HS-27A (cell line): ENCODE measurements around the gene ARMC2.
"Not testable (repeated sequence)": the region's sequence is repeated elsewhere in the genome, so short reads cannot be mapped to it uniquely, and the experiment has no call there.

Experiments
- DNase-seq: peaks from one replicate; pipeline ENCODE4 v3.0.0-alpha.2; 2012; ENCODE audit warnings: low read depth, missing footprints

Gene ARMC2

DNA sequence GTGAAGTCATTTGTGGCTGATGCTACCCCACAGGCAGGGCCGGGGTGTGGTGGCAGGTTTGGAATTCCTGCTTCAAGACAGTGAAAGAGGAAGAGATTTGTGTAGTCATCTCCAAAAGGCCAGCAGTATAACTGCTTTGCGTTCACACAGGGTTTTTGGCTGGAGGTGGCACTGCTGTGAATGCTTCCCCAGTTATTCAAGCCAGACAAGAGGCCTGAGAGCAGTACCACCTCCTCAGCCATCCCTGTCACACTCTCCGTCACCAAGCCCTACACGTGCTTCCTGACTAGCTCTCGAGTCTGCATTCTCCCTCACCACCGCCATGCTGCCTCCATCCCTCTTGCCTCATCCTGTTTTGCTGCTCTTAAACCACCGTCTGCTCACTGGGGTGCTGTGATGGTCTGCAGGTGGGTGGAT is 23.9 kb downstream of the ARMC2 start:
- no peak for DNase-seq

DNA sequence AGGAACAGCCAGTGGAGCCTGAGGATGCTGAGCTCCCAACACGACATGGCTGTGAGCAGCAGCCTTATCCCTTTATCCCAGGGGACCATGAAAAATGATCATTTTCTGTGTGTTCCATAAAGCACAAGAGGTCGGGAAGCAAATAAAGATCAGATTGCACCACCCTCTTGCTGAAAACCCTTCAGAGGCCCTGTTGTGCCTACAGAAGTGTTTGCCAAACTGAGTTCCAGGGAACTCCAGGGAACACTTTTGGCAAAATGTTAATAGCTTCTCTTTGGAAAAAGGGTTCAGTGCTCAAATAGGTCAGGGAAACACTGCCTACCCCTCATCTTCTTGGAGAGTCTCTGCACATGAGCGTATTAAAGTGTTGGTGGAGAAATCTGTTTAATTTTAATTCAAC is 24.4 kb downstream of the ARMC2 start:
- DNase-seq: no peak

DNA sequence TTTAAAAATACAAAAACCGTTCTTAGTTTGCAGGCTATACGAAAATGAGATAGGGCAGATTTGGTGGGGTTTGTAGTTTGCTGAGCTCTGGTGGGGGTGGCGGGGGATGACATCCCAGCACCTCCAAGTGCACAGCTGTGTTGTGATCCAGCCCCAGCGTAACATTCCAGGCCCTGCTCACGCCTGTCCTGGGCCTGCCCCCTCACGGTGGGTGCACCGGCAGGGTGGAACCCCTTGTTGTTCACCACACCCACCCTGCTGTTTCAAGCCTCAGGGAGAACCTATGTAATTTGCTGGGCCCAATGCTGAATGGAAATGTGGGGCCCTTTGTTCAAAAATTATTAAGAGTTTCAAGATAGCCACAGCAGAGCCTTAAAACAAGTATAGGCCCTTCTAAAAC is 25.0 kb downstream of the ARMC2 start:
- DNase-seq: no peak

DNA sequence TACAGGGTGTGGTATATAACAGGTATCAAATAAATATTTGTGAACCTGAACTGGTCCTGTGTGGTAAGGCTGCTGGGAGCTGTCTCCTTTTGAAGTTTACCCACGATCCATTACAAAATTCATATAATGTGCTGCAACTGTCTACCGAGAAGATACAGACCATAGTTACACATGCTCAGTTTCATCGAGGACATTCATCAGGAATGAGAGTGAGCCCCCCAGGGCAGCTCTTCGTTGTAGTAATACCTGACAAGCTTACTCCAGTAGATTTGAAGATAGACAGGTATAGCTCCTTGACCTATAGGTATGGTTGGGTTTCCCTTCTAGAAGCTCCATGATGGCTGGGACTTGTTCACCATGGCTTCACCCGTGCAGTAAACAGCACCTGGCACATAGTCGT is 25.7 kb downstream of the ARMC2 start:
- no peak for DNase-seq

DNA sequence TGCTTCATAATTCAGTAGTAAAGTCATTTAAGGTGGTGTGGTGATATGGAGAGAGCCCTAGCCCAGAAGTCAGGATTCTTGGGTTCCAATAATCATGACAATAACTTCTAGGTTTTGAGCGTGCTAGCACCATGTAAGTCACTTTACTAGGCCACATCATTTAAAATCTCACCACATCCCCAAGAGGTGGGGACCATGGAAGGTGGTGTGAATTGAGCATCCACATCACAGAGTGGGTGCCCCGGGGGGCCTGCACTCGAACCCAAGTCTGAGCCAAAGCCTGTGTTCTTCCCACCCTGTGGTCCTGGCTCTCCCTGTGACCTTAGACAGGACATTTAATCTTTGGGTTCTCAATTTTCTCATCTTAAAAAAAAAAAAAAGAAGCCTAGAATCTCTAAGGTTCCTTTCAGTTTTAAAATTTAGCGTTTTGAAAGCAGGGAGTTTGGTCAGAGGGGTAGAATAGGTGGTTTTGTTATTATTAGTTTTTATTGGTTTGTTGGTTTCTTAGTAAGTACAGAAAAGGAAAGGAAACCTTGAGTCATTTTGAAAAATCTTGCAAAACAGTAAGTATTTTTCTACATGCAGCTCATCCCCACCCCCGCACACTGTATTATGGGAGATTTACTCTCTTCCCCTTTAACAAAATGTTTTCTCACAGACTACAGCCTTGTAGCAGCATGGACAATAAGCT is 26.4 kb downstream of the ARMC2 start:
- no peak for DNase-seq

DNA sequence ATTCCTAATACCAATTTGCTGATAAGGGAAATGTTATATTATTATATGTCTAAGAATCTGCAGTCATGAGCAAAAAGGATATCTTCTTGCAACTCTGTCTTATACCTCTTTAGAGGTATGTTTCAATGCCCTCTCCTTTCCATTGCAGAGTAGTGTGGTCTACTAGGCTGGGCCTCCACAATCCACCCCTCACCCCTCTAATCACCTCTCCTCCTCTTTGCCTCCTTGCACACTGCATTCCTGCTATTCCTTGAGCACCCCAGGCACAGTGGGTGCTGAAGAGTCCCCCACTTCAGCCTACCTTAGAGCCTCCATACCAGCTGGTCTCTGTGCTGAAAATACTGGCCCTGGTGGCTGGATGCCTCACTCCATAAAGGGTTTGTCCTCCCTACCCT is 26.9 kb downstream of the ARMC2 start:
- DNase-seq: no peak

DNA sequence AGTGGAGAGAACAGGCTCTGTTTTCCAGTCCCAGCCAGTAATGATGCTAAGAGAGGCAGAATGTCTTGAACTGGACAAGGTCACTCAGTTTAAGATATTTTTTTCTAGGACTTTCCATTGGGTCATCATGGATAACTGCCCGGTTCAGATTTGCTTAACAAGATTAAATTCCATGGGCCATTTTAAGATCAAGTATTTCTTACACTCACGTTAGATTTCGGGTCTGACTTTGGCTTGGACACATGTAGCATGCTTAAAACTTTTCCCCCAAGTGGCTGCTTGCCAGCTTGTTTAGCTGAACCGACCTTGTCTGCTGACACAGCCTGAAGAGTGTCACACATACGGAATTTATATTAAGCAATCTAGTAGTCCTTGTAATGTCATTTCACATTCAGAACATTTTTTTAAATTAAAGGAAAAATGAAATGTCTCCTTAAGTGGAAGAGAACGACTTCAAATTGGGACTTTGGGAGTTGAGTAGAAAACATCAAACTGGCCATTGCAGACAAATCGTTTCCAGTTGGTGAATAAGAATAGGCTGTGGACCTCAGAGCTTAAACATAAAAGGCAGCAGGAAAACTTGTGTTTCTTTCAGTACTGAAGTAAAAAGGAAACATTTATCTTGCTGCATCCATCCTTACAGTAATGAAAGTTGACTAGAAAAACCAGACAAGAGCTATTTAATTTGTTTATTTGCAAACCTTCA is 29.0 kb downstream of the ARMC2 start:
- no peak for DNase-seq

DNA sequence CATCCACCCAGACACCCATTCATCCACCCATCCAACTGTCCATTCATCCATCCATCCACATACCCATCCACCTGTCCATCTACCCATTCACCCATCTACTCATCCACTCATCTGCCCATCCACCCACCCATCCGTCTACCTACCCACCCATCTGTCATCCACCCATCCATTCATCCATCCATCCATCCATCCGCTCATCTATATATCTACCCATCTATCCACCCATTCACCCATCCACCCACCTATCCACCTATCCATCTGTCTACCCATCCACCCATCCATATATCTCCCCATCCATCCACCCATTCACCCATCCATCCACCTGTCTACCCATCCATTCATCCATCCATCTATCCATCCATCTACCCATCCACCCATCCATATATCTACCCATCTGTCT is 30.7 kb downstream of the ARMC2 start:
- DNase-seq: no peak

DNA sequence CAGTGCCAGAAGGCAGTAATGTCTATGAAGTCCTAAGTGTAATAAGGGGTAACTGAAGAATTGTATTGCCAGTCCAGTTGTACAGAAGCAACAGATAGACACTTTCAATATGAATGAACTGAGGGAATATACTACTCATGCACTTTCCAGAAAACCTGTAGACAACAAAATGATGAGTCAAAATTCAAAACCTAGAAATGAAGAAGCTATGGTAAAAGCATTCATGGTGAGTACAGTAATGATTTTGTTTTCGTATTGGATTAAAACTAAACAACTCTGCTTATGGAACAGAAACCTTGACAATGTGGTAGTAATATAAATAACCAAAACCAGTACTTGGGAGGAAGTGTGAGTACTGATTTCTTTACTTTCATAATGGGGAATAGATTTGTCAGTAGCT is 35.0 kb downstream of the ARMC2 start:
- DNase-seq: no peak

DNA sequence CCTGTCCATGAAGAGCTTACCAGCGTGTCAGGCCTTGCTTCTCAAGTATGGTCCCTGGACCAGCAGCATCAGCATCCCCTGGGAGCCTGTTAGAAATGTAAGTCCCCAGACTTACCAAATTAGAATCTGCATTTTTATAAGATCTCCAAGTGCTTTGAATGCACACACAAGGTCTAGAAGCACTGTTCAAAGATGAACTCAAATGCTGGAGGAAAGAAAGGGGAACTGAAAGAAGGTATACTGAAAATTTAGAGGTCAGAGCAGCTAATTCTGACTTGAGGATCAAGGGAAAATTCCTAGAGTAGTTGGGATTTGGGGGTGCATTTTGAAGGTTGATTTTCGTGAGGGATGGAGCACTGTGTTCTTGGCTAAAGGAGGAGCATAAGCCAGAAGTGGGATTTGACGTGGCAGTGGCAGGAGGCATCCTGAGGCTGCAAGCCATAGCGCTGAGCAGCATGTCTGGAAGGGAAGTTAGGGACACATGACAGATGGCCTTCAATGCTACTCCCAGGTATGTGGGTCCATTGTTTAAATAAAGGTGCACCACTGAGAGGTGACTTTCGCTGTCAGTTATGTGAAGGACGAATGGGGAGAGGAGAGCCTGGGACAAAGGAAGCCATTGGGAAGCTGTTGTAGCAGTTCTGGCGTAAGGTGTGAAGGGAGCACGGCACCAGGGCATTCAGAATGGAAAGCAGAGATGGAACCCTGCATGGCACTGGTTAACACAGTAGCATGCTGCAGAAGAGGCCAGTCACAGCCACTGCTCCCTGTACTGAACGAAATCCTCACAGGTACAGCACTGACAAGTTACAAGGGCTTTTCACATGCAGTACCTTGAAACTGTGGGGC is 36.2 kb downstream of the ARMC2 start:
- no peak for DNase-seq

DNA sequence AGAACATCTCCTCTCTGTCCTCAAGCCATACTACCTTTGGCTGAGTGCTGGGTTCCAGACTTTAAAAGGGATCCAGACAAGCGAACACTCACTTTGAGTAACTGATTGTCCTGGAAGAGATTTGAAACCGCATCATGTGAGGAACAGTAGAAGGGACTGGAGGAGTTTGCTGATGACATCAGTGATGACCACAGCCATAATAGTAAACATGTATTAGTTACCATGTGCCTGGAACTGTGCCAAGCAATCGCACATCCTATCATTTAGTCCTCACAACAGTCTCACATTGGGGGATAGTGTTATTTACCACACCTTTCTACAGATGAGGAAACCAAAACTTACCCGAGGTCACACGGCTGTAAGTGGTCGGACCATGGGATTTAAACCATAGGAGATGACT is 39.8 kb downstream of the ARMC2 start:
- DNase-seq: no peak

DNA sequence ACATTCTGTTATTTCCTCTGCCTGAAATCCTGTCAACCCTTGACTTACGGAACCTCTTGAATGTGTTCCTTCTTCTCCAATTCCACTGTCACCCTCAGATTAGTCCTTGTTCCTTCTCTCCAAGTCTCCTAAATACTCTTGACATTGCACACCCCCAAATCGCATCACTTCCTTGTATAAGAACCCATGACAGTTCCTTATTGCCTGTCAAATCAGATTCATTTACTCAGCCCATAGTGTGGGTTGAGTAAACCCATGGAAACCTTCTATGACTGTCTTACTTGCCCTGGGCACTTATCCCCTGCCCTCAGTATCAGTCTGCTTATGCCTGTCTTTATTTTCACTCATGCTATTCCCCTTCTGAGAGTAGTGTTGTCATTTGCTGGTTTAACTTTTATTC is 40.5 kb downstream of the ARMC2 start:
- no peak for DNase-seq

DNA sequence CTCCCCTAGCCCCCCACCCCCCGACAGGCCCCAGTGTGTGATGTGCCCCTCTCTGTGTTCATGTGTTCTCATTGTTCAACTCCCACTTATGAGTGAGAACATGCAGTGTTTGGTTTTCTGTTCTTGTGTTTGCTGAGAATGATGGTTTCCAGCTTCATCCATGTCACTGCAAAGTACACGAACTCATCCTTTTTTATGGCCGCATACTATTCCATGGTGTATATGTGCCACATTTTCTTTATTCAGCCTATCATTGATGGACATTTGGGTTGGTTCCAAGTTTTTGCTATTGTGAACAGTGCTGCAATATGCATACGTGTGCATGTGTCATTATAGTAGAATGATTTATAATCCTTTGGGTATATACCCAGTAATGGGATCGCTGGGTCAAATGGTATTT is 42.7 kb downstream of the ARMC2 start:
- DNase-seq: not testable (repeated sequence)

DNA sequence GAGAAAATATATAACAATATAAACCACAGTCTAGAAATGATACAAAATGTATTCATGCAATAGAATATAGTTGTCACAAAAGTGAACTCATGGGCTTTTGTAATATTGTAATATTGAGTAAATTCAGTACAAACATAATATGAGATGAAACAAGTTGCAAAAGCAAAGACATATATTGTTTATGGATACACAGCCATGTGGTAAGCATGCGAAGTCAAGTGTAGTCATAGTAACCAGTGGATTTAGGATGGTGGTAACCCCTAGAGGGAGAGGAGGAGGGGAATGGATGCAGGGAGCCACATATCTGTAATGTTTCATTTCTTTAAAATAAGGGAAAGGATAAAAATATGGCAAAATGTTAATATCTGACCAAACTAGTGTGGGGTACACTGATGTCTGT is 47.3 kb downstream of the ARMC2 start:
- no peak for DNase-seq

DNA sequence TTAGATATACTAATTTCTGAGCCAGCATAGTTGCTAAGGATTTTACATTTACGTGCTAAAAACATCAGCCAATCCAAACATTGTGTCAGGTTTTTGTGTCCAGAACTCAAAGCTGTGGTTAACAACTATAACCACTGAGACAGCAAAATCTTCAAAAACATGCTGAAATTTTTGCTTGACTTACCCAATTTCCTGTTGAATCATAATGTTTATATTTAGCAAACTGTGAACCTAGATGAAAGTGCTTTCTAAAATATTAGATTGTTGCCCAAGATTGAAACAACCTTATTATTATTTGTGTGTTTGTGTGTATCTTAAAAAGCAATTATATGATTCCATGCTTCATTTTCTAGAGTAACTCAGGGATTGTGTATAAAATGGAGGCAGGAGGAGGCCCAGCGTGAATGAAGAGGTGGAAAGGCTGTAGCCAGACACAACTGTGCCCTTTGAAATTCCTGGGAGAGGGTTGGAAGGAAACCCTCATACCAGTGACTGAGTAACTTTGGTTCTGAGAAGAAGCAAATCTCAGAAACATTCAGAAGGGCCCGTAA is 48.0 kb downstream of the ARMC2 start:
- DNase-seq: no peak

DNA sequence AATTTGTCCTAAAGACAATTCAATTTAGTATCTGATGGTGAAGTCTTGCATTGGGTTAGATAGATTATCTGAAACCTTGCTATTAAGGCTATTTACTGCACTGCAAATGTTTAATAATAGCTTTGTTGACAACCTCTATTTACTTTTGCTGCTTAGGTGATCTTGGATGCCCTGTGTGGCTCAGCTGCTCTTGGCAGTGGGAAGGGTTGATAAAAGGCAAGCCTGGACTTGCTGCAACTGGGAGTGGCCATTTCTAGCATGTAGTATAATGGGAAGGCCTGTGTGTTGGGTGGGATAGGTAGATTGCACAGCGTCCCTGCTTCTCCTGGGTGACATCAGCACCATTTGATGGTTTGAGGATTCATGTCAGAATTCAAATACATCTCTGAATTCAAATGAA is 49.1 kb downstream of the ARMC2 start:
- no peak for DNase-seq

DNA sequence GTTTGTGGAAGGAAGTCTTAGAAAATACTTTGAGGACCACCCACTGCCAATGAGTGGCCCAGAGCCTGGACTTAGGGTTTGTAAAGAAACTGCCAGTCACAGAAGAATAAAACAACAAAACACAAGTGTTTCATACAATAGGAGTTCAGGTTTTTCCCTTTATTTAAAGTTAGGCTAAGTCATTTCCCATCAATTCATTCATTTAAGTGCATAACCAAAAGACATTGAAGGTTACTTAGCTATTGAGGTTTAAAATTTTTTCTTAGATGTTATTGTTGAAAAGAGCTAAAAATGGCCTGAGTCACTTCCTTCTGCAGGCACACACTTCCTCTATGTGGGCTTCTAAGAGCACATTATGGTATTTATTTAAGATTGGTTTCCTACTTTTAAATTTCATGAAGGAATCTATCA is 54.2 kb downstream of the ARMC2 start:
- no peak for DNase-seq

DNA sequence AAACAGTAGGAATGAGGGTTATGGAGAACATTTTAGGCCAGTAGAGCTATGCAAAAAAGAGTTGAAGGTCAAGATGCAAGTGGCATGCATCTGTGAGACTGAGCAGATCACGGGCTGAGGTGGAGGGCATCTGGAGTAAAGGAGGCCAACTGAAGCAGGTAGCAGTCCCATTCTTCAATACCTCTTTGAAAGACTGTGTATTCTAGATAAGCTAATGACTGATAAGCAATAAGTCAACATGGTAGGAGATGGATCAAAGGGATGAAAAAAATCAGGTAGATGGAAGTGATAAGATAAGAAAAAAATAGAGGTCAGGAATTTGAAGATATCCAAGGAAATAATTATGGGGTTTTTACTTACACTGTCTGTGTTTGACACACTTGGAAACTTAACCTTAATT is 55.6 kb downstream of the ARMC2 start:
- DNase-seq: no peak

DNA sequence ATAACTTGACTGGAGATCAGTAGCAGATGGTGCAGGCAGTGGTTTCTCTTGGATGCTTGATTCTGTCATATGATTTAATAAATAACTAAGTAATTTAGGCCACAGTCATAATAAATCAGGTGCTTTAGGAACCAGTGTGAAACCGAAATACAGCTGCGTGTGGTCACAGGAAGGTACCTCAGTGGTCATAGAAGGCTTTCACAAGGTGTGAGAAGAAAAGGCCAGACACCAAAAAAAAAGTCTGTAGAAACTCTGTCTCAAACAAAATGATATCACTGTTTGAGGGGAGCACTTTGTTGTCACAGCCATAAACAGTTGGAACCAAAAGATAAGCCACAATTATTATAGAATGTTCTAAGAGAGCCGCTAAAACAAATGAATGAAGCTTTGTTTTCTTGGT is 56.5 kb downstream of the ARMC2 start:
- no peak for DNase-seq

DNA sequence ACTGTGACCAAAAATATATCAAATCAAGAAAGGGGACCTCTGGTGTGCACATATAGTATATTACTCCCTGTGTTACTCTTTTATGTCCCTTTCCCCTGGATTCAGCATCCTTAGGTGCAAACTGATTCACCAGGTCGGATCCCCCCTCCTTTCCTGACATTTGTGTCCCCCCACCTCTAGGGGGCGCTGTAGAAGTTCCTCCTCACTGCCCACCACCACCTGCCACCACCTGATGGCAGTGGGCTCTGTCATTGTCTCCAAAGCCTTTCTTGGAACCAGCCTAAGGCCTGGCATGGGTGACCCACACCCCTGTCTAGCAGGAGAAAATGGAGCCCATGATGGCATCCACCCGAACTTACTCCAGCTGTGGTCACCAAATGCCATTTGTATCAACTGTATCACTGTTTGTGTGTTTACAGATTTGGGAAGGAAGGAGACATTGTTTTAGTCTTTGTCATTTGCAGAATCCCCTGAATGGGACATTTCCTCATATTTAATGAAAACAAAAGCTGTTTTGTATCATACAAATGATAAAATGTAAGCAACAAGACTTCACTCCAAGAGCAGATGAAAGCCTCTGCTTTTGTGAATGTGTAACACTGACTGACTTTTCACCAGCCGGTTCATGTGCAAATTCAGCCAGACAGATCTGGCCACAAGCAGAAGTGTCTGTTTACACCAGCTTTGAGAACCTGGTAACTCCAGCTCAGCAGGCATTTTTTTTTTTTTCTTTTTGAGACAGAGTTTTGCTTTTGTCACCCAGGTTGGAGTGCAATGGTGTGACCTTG is 66.2 kb downstream of the ARMC2 start:
- no peak for DNase-seq

DNA sequence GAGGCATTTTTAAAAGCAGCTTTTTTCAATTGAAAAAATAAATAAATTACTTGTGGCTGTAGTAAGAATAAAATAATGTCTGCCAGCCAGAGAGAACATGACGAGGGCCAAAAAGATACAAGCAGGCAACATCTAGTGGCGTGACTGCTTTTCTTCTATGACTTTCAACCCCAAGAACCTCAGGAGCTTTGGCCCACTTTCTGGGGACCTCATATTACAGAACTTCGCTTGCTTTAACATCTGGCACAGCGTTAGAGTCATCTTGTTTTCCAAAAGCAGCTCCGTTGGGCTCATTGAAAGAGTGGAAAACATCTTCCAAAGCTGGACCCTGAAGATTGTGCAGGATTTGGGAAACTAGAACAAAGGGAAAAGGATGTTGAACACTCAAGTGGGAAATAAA is 67.0 kb downstream of the ARMC2 start:
- no peak for DNase-seq
